SK-N-SH treated with all-trans-retinoic acid at 6 μM for 48 hours (cell line): ENCODE data around the gene TSSK2.

Experiments
- ATAC-seq: fragments of 200-7000 bp; cut with Tn5 transposase; 3 replicates; pipeline ENCODE4 v1.9.1; 2020; ENCODE audit warnings: mild to moderate bottlenecking, moderate library complexity
- ARNTL ChIP-seq: fragments of 450-650 bp; formaldehyde crosslinking; IDR thresholded peaks from 2 replicates; pipeline ENCODE4 v1.5.0; 2020; ENCODE audit warnings: low read depth, mild to moderate bottlenecking, moderate library complexity, borderline replicate concordance
- BACH2 ChIP-seq: fragments of 250-450 bp; sonication (Bioruptor Pico); IDR thresholded peaks from 2 replicates; pipeline ENCODE4 v1.9.0; 2021; ENCODE audit warnings: mild to moderate bottlenecking, borderline replicate concordance
- CREB5 ChIP-seq: fragments of 250-450 bp; sonication (Bioruptor Pico); IDR thresholded peaks from 2 replicates; pipeline ENCODE4 v1.5.1; 2020; ENCODE audit warnings: low read depth, mild to moderate bottlenecking, moderate library complexity
- CSDC2 ChIP-seq: fragments of 250-450 bp; sonication (Bioruptor Pico); IDR thresholded peaks from 2 replicates; pipeline ENCODE4 v1.5.0; 2020; ENCODE audit warnings: mild to moderate bottlenecking, moderate library complexity
- CSRNP3 ChIP-seq: fragments of 250-450 bp; sonication (Bioruptor Pico); IDR thresholded peaks from 2 replicates; pipeline ENCODE4 v1.5.1; 2021; ENCODE audit warnings: mild to moderate bottlenecking, moderate library complexity
- ESRRG ChIP-seq: fragments of 250-450 bp; sonication (Bioruptor Pico); IDR thresholded peaks from 2 replicates; pipeline ENCODE4 v1.6.1; 2021; ENCODE audit warnings: mild to moderate bottlenecking
- GLIS3 ChIP-seq: fragments of 250-450 bp; sonication (Bioruptor Pico); IDR thresholded peaks from 2 replicates; pipeline ENCODE4 v1.5.0; 2020; ENCODE audit warnings: mild to moderate bottlenecking, moderate library complexity
- ISL1 ChIP-seq: fragments of 250-450 bp; sonication (Bioruptor Pico); IDR thresholded peaks from 2 replicates; pipeline ENCODE4 v2.1.2; 2022; ENCODE audit warnings: mild to moderate bottlenecking, moderate library complexity
- POU6F1 ChIP-seq: fragments of 250-450 bp; sonication (Bioruptor Pico); IDR thresholded peaks from 2 replicates; pipeline ENCODE4 v1.8.0; 2021; ENCODE audit warnings: low read depth, mild to moderate bottlenecking, moderate library complexity, borderline replicate concordance
- PPARA ChIP-seq: fragments of 250-450 bp; sonication (Bioruptor Pico); IDR thresholded peaks from 2 replicates; pipeline ENCODE4 v1.5.0; 2020; ENCODE audit warnings: mild to moderate bottlenecking, borderline replicate concordance
- RARB ChIP-seq: fragments of 250-450 bp; sonication (Bioruptor Pico); IDR thresholded peaks from 2 replicates; pipeline ENCODE4 v1.8.0; 2021; ENCODE audit warnings: mild to moderate bottlenecking, moderate library complexity
- SNAI2 ChIP-seq: fragments of 250-450 bp; sonication (Bioruptor Pico); IDR thresholded peaks from 2 replicates; pipeline ENCODE4 v1.5.0; 2020; ENCODE audit warnings: mild to moderate bottlenecking, moderate library complexity
- TCF4 ChIP-seq: fragments of 250-450 bp; sonication (Bioruptor Pico); IDR thresholded peaks from 2 replicates; pipeline ENCODE4 v1.8.0; 2021; ENCODE audit warnings: mild to moderate bottlenecking, moderate library complexity, borderline replicate concordance
- TOX ChIP-seq: fragments of 250-450 bp; sonication (Bioruptor Pico); IDR thresholded peaks from 2 replicates; pipeline ENCODE4 v1.8.0; 2021; ENCODE audit warnings: mild to moderate bottlenecking, moderate library complexity, borderline replicate concordance
- ZFP3 ChIP-seq: fragments of 250-450 bp; sonication (Bioruptor Pico); IDR thresholded peaks from 2 replicates; pipeline ENCODE4 v1.5.0; 2020; ENCODE audit warnings: mild to moderate bottlenecking, moderate library complexity
- ZFP30 ChIP-seq: fragments of 450-650 bp; formaldehyde crosslinking; IDR thresholded peaks from 2 replicates; pipeline ENCODE4 v1.5.0; 2022; ENCODE audit warnings: mild to moderate bottlenecking, moderate library complexity
- ZNF565 ChIP-seq: fragments of 450-650 bp; formaldehyde crosslinking; conservative IDR thresholded peaks from 2 replicates; pipeline ENCODE4 v1.5.0; 2020; ENCODE audit warnings: low read depth, mild to moderate bottlenecking, moderate library complexity
- ZNF70 ChIP-seq: fragments of 450-650 bp; formaldehyde crosslinking; IDR thresholded peaks from 2 replicates; pipeline ENCODE4 v1.5.0; 2020; ENCODE audit warnings: mild to moderate bottlenecking, moderate library complexity
- TF ChIP-seq, protein P1 (sequence below): fragments of 250-450 bp; sonication (Bioruptor Pico); IDR thresholded peaks from 2 replicates; pipeline ENCODE4 v1.5.0; 2020; ENCODE audit warnings: mild to moderate bottlenecking, moderate library complexity
- TF ChIP-seq, protein P2 (sequence below): fragments of 250-450 bp; sonication (Bioruptor Pico); IDR thresholded peaks from 2 replicates; pipeline ENCODE4 v1.8.0; 2020; ENCODE audit warnings: mild to moderate bottlenecking, moderate library complexity, borderline replicate concordance

Gene TSSK2

DNA sequence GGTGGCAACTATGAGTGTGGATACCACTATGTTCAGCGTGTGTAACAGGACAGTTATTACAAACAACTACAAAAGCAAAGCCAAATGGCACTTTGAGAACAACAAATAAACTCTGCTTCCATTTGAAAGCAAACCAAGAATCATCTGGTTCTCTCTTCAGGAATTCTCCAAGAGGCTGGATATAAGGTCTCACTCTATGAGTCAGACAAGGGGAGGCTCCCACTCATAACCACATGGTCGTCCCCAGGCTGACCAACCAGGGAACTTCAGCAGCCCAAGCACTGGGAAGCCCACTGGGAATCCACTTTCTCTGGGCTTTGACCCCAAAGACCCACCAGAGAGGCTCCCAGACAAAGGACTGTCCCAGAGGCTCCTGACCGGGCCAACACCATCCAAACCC, 44.2 kb upstream of the TSSK2 start (continued):
- TF ChIP-seq CREB5 (CRISPR knock-in tag) (no peak), ZFP30 (no peak), CSDC2 (CRISPR knock-in tag) (no peak), ISL1 (CRISPR knock-in tag) (no peak)

- ATAC-seq: no peak
- no peak for TF ChIP-seq CREB5 (CRISPR knock-in tag)
- no peak for TF ChIP-seq POU6F1 (CRISPR knock-in tag)
- TF ChIP-seq, all 23 proteins: peak for 0
Measured at GRCh38 chr22:19088866-19089595, 42.1 kb upstream of the TSSK2 start.

DNA sequence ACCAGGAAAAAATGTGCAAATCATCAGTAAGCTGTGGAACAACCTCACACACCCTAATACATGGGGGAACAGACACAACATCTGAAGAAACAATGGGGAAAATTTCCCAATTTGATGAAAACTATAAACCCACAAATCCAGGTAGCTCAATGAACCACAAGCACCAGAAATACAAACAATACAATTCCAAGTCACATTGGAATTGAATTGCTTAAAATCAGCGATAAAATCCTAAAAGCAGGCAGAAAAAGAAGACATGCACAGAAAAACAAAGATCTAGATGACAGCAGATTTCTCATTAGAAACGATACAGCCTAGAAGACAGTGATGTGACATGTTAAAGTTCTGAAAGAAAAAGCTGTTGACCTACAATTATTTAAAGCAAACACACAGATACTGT, 40.9 kb upstream of the TSSK2 start:
- no peak for ATAC-seq
- TF ChIP-seq ZNF70 (CRISPR knock-in tag) (no peak), TCF4 (CRISPR knock-in tag) (no peak), GLIS3 (CRISPR knock-in tag) (no peak), BACH2 (CRISPR knock-in tag) (no peak), ARNTL (CRISPR knock-in tag) (no peak)

GRCh38 chr22:19090586-19091127, 40.5 kb upstream of the TSSK2 start:
- TF ChIP-seq, protein P1, sequence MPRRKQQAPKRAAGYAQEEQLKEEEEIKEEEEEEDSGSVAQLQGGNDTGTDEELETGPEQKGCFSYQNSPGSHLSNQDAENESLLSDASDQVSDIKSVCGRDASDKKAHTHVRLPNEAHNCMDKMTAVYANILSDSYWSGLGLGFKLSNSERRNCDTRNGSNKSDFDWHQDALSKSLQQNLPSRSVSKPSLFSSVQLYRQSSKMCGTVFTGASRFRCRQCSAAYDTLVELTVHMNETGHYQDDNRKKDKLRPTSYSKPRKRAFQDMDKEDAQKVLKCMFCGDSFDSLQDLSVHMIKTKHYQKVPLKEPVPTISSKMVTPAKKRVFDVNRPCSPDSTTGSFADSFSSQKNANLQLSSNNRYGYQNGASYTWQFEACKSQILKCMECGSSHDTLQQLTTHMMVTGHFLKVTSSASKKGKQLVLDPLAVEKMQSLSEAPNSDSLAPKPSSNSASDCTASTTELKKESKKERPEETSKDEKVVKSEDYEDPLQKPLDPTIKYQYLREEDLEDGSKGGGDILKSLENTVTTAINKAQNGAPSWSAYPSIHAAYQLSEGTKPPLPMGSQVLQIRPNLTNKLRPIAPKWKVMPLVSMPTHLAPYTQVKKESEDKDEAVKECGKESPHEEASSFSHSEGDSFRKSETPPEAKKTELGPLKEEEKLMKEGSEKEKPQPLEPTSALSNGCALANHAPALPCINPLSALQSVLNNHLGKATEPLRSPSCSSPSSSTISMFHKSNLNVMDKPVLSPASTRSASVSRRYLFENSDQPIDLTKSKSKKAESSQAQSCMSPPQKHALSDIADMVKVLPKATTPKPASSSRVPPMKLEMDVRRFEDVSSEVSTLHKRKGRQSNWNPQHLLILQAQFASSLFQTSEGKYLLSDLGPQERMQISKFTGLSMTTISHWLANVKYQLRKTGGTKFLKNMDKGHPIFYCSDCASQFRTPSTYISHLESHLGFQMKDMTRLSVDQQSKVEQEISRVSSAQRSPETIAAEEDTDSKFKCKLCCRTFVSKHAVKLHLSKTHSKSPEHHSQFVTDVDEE (CRISPR knock-in tag): no peak
- TF ChIP-seq ESRRG (CRISPR knock-in tag): no peak
- TF ChIP-seq ISL1 (CRISPR knock-in tag): no peak
- TF ChIP-seq CSRNP3 (CRISPR knock-in tag): no peak
- TF ChIP-seq, protein P2, sequence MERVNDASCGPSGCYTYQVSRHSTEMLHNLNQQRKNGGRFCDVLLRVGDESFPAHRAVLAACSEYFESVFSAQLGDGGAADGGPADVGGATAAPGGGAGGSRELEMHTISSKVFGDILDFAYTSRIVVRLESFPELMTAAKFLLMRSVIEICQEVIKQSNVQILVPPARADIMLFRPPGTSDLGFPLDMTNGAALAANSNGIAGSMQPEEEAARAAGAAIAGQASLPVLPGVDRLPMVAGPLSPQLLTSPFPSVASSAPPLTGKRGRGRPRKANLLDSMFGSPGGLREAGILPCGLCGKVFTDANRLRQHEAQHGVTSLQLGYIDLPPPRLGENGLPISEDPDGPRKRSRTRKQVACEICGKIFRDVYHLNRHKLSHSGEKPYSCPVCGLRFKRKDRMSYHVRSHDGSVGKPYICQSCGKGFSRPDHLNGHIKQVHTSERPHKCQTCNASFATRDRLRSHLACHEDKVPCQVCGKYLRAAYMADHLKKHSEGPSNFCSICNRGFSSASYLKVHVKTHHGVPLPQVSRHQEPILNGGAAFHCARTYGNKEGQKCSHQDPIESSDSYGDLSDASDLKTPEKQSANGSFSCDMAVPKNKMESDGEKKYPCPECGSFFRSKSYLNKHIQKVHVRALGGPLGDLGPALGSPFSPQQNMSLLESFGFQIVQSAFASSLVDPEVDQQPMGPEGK (CRISPR knock-in tag): no peak
- TF ChIP-seq TCF4 (CRISPR knock-in tag): no peak
- TF ChIP-seq BACH2 (CRISPR knock-in tag): no peak
- no peak for TF ChIP-seq ZNF70 (CRISPR knock-in tag)
- no peak for TF ChIP-seq PPARA
- no peak for TF ChIP-seq ZFP3 (CRISPR knock-in tag)
- no peak for TF ChIP-seq ARNTL (CRISPR knock-in tag)
- no peak for TF ChIP-seq ZNF565 (CRISPR knock-in tag)
- TF ChIP-seq GLIS3 (CRISPR knock-in tag): no peak
- no peak for TF ChIP-seq RARB (CRISPR knock-in tag)
- TF ChIP-seq SNAI2 (CRISPR knock-in tag): no peak
- TF ChIP-seq CSDC2 (CRISPR knock-in tag): no peak
- TF ChIP-seq CREB5 (CRISPR knock-in tag): no peak
- TF ChIP-seq TOX (CRISPR knock-in tag): no peak
- ATAC-seq: no peak
